Activated gamma-delta T cell treated with Interleukin-2 at 50 U/mL for 16 hours (primary cell): ENCODE data around the gene MYO1D.
"Not testable (repeated sequence)": the region's sequence is repeated elsewhere in the genome, so short reads cannot be mapped to it uniquely, and the experiment has no call there.

Experiments
- DNase-seq: peaks from one replicate; pipeline ENCODE4 v3.0.0-alpha.2; 2020

MYO1D gene

GRCh38 chr17:32876417-32877163 is at the start of gene MYO1D:
Gene MYO1D, minus strand, starts transcription at chr17:32877124. Its CDS starts 252 bp downstream, at chr17:32876872.
- DNase-seq, result peak; percentile 44

DNA sequence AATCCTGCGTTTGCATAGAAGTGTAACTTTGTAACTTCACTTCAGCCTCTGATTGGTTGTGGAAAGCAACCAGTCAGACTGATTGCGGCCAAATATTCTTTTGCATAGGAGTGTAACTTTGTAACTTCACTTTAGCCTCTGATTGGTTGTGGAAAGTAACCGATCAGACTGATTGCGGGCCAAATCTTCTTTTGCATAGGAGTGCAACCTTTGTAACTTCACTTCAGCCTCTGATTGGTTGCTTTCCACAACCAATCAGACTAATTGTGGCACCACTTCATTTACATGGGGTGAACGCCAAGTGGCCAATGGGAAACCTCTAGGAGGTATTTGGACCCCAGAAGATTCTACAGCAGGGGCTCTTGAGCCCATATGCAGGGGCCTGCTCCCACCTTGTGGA is 49.3 kb upstream of the MYO1D start:
- DNase-seq, result no peak

DNA sequence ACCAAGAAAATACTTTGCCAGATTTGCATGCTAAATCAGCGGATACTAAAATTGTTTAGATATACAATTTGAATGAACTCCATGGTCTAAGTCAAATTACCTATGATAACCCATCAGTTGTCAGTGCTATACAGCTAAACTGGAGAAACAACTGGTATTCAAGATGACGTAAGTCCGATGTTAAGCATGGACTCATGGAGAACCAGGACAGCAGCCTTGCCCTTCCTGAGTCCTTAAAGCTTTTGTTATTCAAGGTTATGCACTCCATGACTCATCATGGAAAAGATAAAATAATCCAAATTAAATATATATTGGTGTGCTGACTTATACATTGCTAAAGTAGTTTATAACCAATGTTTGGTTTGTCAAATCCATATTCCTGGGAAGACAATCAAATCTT is 47.0 kb upstream of the MYO1D start:
- DNase-seq, result not testable (repeated sequence)

DNA sequence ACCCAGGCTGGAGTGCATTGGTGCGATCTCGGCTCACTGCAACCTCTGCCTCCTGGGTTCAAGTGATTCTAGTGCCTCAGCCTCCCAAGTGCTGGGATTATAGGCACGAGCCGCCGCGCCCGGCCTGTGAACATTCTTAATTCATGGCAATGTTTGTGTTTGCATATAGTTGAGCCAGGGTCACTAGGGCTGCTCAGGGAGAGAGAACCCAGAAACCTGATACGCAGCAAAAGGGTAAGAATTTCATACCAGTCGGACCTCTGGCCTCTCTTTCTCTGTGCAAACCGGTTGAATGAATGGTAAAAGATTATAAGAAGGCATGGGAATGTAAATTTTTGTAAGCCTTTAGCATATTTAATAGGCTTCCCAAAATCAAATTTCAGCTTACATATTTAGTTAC is 44.1 kb upstream of the MYO1D start:
- no peak for DNase-seq

GRCh38 chr17:32920293-32920692 is 43.4 kb upstream of the MYO1D start:
- no peak for DNase-seq

DNA sequence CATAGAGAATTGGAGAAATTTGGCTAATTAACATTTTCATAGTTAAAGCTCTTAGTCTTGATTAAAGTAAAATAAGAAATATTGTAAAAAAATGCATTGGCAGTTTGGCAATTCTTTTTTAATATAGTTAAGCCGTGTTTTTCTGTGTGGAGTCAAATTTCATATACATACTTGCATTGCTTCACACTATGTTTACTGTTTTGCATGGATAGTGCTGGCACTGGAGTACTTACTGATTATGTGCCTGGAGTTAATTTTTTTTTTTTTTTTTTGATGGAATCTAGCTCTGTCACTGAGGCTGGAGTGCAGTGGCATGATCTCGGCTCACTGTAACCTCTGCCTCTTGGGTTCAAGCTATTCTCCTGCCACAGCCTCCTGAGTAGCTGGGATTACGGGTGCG is 43.0 kb upstream of the MYO1D start:
- not testable (repeated sequence) for DNase-seq

DNA sequence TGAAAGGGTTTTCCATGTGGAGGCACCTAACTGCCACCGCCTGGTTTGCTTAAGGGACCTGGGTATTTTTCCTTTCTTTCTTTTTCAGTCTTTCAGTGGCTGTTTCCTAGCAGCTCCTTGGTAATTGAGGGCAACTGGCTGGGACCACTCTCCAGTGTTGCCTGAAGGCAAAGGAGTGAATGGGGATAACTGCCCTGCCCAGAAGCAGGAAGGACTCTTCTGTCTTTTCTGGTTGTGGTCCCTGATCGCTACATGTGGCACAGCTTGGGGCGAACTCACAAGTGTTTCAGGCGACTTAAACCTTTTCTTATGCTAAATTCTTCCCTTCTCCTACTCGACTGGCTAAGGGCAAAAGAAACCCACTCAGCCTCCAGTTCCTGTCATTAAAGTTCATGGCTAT is 40.9 kb upstream of the MYO1D start:
- DNase-seq, result no peak

DNA sequence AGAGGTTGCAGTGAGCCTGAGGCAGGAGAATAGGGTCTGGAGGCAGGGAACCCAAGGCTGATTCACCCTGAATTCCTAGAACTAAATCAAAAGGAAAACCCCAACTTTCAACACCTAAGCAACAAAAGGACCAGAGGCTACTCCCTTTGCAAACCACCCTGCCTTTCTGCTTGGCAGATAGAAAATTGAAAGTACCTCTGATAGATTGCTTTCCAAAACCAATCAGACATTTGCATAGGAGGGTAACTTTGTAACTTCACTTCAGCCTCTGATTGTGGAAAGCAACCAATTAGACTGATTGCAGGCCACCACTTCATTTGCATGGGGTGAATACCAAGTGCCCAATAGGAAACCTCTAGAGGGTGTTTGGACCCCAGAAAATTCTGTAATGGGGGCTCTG is 40.2 kb upstream of the MYO1D start:
- DNase-seq, result no peak

DNA sequence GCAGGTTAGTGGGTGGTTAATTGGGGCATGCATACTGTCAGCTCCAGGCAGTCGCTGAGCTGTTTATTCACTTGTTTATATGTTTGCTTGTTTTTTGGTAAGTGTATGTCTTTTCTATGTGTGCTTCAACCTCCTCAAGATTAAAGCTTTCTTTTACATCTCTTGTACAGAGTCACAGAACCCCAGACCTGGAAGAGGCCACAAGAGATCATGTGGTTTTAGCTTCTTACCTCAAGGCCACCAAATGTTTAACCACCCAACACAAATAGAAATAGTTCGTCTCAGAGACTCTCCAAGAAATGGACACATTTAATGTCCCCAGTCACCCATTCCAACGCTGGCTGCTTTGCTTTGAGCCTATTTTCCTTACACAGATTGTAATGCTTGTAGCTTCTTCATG is 39.2 kb upstream of the MYO1D start:
- DNase-seq, result no peak

DNA sequence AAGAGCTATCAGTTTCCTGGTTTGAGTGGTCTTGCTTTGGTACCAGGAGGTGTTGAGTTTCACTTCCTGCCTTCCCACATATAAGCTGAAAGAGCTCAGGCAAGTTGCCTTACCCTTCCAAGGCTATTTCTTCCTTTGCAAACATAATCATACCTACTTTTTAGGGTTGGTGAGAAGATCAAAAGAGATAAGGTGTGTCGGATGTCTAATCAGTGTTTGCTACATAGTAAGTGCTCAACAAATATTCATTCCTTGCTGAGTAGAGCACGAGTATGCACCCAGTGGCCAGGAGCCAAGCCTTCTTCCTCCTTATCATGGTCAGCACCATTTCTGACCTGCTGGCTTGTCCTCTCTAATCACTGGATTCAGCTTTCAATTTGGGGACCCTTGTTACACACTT is 38.3 kb upstream of the MYO1D start:
- no peak for DNase-seq

DNA sequence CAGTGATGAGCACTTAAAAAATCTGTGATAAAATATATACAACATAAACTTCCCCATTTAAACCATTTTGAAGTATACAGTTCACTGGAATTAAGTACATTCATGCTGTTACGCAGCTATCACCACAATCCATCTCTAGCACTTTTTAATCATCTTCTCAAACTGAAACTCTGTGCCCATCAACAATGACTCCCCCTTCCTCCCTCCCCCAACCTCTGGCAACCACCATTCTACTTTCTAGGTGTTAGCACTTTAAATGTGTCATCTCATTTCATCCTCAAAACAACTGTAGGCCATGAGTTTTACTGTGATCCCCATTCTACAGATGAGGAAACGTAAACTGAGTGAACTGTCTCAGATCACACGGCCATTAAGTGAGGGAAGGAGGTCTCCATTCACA is 37.3 kb upstream of the MYO1D start:
- DNase-seq, result no peak

- no peak for DNase-seq
Measured at GRCh38 chr17:32913593-32913992, 36.7 kb upstream of the MYO1D start.

GRCh38 chr17:32912218-32912897 is 35.4 kb upstream of the MYO1D start:
- no peak for DNase-seq

GRCh38 chr17:32910769-32911168 is 33.8 kb upstream of the MYO1D start:
- DNase-seq, result no peak

DNA sequence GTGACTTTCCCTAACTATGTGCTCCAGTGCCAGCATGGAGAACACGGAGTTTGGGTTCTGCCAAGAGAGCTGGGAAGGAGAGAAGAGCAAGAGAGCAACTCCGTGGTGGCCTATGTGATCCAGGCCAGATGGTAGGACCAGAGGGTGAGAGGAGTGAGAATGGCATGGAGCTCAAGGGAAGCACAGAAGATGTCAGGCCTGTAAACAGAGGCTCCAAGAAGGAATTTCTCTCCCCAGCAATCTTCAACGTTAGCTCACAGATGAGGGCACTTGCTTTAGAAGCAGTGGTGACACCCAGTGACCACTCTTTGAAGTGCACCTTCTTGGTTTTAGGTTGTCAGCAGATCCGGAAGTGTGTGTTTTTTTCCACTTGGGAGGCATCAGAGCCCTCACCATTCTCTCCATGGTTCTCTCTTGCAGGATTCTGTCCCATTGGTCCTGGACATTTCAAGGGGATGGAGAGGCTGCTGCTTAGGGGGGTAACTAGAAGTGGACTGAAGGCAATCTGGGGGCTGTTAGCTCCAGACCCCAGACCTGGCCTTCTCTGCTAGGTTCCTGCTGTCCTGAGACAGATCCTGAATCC is 33.0 kb upstream of the MYO1D start:
- DNase-seq, result peak; percentile 33

DNA sequence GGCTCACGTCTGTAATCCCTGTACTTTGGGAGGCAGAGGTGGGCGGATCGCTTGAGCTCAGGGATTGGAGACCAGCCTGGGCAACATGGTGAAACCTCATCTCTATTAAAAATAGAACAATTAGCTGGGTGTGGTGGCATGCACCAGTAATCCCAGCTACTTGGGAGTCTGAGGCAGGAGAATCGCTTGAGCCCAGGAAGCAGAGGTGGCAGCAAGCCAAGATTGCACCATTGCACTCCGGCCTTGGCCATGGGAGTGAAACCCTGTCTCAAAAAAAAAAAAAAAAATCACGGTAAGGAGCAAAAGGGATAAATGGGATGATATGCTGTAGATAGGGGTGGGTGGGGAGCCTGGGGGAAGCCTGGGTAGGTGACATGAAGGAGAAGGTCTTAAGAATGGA is 30.7 kb upstream of the MYO1D start:
- DNase-seq, result no peak

DNA sequence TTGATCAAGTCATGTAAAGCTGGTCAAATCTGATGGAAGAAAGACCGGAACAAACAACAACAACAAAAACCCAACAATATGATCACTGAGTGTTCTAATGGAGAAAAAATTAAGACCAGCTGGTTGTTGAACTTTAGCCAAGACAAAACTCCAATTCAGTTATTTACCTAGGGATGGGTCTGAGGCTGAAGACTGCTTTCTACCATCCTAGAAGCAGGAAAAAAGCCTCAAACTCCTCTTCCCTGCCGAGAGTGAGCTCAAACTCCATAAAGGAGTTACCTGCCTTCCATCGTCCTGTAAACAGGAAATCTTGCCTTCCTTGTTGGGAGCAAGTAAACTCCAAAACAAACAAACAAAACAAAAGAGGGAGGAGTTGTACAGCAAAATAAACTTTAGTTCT is 28.0 kb upstream of the MYO1D start:
- DNase-seq, result no peak

DNA sequence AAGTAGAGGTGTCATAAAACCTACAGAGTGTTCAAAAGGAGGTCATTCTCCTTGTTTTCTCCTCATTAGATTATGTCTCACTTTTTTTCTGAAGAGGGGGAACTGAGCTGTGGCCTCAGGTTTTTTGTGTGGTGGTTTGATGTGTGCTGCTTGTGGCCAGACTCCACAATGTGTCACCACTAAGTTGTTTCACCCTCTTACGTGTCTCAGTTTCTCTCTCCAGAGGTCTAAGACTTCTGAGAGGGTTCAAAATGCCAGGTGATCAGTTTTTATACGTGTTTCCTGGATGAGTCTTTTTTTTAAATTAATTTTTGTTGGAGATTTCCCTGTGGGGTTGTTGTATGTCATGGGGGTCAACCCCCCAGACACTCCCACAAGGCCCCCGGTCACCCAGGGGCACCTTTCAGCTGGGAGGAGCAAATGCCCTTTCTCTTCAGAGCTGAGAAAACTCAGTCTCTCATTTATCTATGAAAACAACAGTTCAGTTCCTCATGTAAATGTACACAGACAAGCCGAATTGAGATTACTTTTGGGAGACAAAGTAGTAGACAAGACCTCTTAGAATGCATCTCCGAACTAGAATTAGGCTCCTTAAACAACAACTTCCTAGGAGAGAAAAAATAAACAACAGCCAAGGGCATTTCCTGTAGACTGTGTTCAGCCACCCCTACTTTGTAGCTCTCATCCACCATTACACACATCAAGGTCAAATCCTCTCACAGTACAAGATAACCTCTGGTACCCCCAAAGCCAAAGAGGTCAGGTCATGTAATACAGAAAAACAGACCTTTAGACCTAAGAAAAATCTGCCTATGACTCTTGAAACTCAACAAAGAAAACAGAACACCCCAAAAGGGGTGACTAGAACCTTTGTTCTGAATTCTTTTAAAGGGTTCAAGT is 27.1 kb upstream of the MYO1D start:
- no peak for DNase-seq

DNA sequence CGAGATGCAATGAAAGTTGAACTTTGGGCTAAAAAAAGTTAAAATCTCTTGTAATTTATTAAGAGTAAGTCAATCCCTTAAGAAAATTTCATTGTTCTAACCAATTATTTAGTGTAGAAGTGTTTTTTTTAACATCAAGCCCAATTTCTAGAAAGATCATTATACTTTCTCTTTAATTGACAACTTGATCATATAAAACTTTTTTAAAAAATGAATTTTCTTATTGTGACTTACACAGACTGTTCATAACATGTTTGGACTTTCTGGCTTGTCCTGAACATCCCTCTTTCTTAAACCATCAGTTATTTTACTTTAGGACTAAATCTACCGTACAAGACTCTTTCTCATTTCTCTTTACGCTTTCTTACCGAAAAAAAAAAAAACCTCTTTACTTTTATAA is 24.8 kb upstream of the MYO1D start:
- DNase-seq, result no peak

- DNase-seq, result no peak
Measured at GRCh38 chr17:32899236-32900013, 22.5 kb upstream of the MYO1D start.

- no peak for DNase-seq
Measured at GRCh38 chr17:32896647-32897258, 19.8 kb upstream of the MYO1D start.

- no peak for DNase-seq
Measured at GRCh38 chr17:32894245-32894644, 17.3 kb upstream of the MYO1D start.
